Measurements from ENCODE around the gene TTLL1.
"Not testable (repeated sequence)": the region's sequence is repeated elsewhere in the genome, so short reads cannot be mapped to it uniquely, and the experiment has no call there.

Gene TTLL1

GRCh38 chr22:43060183-43060582 is 29.0 kb downstream of the TTLL1 start:
- DNase-seq: no peak

- no peak for DNase-seq
Measured at GRCh38 chr22:43057641-43058040, 31.6 kb downstream of the TTLL1 start.

GRCh38 chr22:43053176-43053575 is 36.0 kb downstream of the TTLL1 start:
- DNase-seq: no peak

- no peak for DNase-seq
Measured at GRCh38 chr22:43050995-43051394, 38.2 kb downstream of the TTLL1 start.

- no peak for DNase-seq
Measured at GRCh38 chr22:43047605-43048004, 41.6 kb downstream of the TTLL1 start.

- no peak for DNase-seq
Measured at GRCh38 chr22:43044290-43044712, 44.9 kb downstream of the TTLL1 start.

GRCh38 chr22:43042101-43042780 is 47.0 kb downstream of the TTLL1 start:
- DNase-seq: no peak

- no peak for DNase-seq
Measured at GRCh38 chr22:43039800-43040199, 49.4 kb downstream of the TTLL1 start.

GRCh38 chr22:43038325-43038724 is 50.9 kb downstream of the TTLL1 start:
- DNase-seq: no peak

GRCh38 chr22:43036282-43036829 is 52.8 kb downstream of the TTLL1 start:
- DNase-seq: peak; percentile 21

- no peak for DNase-seq
Measured at GRCh38 chr22:43035250-43035649, 53.9 kb downstream of the TTLL1 start.

- DNase-seq: no peak
Measured at GRCh38 chr22:43031617-43032016, 57.6 kb downstream of the TTLL1 start.

- DNase-seq: peak; percentile 43
Measured at GRCh38 chr22:43018615-43019014, 70.6 kb downstream of the TTLL1 start.

GRCh38 chr22:43017525-43018460 is 71.4 kb downstream of the TTLL1 start:
- peak; percentile 26 for DNase-seq

- DNase-seq: not testable (repeated sequence)
Measured at GRCh38 chr22:43016150-43016549, 73.0 kb downstream of the TTLL1 start.

GRCh38 chr22:43015677-43016042 is 73.5 kb downstream of the TTLL1 start:
- DNase-seq: no peak

GRCh38 chr22:43014869-43015676 is 74.1 kb downstream of the TTLL1 start, which contains the start of gene PACSIN2:
TSS of gene PACSIN2 (minus strand) at chr22:43015149. CDS start at chr22:42912080, 103,069 bp downstream.
- peak; percentile 96 for DNase-seq

- DNase-seq: no peak
Measured at GRCh38 chr22:43014316-43014868, 74.8 kb downstream of the TTLL1 start.

GRCh38 chr22:43013355-43014315 is 75.6 kb downstream of the TTLL1 start:
- no peak for DNase-seq

GRCh38 chr22:43012390-43012789 is 76.8 kb downstream of the TTLL1 start:
- no peak for DNase-seq

- peak; percentile 53 for DNase-seq
Measured at GRCh38 chr22:43011079-43011478, 78.1 kb downstream of the TTLL1 start.

Data from kidney glomerular epithelial cell (primary cell).